Stimulated activated CD8-positive, alpha-beta memory T cell treated with anti-CD3 and anti-CD28 coated beads, Interleukin-12 subunit alpha, Interleukin-12 subunit beta, amount 100 ng/mL, for 24 hours (primary cell): ENCODE results near the gene CUZD1.
A peak's percentile ranks its signal among the peaks of the same experiment; 100 is the strongest.
"Not testable (repeated sequence)": the region's sequence is repeated elsewhere in the genome, so short reads cannot be mapped to it uniquely, and the experiment has no call there.

Experiments used
- DNase-seq: peaks from one replicate; pipeline ENCODE4 v3.0.0-alpha.2; 2020; ENCODE audit errors: extremely low read depth

The CUZD1 gene, protein sequence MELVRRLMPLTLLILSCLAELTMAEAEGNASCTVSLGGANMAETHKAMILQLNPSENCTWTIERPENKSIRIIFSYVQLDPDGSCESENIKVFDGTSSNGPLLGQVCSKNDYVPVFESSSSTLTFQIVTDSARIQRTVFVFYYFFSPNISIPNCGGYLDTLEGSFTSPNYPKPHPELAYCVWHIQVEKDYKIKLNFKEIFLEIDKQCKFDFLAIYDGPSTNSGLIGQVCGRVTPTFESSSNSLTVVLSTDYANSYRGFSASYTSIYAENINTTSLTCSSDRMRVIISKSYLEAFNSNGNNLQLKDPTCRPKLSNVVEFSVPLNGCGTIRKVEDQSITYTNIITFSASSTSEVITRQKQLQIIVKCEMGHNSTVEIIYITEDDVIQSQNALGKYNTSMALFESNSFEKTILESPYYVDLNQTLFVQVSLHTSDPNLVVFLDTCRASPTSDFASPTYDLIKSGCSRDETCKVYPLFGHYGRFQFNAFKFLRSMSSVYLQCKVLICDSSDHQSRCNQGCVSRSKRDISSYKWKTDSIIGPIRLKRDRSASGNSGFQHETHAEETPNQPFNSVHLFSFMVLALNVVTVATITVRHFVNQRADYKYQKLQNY

DNA sequence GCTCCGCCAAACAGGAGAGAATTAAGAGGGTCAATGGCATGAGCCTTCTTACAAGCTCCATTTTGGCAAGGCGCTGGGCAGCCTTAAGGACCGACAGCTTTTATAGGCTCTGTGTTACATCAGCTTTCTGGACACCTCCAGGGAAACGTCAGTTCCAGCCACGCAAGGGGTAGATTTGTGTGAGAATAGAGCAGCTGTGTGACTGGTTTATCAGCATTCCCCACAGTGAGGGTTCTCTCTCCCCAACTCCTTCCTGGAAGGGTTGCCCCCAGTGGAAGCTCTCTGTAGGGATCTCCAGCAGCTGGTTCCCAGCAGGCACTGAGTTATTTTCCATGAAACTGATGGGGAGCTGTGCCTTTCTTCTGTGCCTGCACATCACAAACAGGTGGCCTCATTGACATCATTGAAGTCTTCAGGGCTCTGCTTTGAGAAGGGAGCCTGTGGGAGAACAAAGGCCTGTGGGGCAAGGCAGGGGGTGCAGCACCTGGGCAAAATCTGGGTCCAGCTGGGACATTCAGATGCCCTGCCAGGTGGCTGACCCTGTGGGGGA is at the start of gene CUZD1:
Gene CUZD1 (minus strand): TSS at position 75 of the 550 bp plus-strand sequence. CDS start 14 bp downstream, at position 61.
- DNase-seq = no peak

DNA sequence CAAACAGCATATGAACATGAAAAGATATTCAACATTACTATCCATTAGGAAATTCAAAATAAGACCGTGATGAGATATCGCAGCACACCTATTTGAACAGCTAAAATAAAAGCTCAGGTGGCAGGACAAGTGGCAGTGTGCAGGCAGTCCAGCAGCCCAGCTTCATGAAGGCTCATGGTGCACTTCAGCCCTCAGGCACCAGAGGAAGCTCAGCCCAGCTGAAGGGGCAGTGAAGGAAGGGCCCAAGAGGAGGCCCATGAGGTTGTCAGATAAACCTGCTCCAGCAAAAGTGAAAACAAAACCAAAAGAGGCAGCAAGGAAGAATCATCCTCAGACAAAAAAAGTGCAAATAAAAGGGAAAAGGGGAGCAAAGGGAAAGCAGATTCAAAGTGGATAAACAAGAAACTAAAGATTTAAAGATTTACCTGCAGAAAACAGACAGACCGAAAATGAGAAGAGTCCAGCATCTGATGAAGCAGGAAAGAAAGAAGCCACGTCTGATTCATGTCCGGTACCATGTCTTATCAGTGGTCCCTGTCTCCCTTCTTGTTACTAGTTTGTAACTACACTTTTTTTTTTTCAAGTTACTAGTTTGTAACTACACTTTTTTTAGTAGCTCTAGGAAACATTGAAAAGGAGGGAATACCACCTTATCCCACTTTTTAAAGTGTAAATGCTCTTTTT is 48.7 kb upstream of the CUZD1 start:
- DNase-seq = no peak

DNA sequence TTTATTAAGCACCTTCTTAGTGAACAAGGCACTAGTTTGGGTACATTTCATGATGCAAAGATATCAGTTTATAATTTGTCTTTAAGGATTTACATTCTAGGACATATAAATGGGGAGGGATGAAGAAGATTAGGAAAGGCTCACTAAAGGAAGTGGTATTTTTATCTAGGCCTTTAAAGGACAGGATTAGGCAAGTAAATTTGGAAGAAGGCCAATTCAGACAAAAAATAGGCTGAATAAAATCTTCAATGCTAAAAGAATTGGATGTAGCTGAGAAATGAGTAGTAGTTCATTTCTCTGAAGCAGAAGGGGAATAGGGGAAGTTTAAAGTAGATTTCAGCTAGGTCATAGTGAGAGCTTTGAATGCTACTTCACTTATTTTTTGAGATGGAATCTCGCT is 38.5 kb upstream of the CUZD1 start:
- DNase-seq = no peak

DNA sequence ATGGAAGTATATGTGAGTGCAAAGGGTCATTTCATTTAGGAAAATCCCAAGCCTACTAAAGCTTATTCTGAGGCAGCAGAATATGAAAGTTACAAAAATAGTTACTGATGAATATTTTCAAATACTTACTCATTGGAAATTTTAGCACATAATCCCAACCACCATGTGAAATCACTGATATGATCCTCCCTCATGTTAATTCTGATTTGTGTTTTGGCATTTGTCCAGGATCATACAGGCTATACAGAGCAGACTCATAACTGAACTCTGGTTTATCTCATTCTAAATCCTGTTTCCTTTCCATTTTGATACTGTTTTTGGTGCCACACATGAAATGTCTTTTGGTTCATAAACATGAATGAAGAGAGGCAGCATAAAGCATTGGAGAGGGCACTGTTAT is 37.1 kb upstream of the CUZD1 start:
- DNase-seq = no peak

DNA sequence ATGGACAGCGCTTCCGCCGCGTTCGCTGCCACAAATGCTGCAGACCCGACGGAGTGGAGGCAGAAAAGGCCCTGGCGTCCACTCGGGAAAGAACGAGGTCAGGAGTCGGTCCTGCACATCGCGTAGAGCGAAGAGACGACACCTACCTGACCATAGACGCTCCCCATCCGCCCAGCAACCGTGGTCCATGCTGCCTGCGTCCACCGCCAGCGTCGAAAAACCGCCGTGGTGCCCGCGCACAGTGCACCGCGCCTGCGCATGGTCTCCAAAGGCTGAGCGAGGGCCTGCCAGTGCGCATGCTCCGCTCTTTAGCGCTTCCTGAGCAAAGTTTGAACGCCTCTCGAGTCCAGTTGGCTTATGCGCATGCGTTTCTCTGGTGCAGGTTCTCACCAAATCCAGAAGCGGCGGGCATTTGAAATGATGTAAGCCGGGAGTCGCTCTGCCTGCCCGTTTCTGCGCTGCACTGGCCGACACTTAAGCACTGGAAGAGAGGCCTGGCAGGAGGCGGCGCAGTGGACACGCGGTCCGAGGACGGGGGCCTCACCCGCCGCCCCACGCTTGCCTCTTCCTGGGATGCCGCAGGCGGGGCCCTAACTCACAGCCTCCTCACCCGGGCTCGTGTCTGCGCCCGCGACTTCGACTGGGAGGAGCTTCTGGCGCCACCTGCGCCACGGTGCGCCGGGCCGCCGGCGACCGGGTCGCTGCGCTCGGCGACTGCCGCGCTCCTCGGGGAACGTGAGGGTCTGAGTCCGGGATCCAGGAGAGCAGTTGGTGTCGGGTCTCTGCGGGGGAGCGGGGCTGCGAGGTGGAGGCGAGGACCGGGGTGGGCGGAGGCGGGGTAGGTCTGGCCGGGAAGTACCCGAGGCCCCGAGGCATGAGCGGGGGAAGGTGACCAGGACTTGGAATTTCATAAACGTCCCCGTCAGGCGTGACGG is 33.9 kb upstream of the CUZD1 start, which contains the start of gene FAM24B:
Gene FAM24B (minus strand): TSS at position 243 of the 935 bp plus-strand sequence. CDS start 29,066 bp downstream, outside the sequence.
- DNase-seq = peak; percentile 90

DNA sequence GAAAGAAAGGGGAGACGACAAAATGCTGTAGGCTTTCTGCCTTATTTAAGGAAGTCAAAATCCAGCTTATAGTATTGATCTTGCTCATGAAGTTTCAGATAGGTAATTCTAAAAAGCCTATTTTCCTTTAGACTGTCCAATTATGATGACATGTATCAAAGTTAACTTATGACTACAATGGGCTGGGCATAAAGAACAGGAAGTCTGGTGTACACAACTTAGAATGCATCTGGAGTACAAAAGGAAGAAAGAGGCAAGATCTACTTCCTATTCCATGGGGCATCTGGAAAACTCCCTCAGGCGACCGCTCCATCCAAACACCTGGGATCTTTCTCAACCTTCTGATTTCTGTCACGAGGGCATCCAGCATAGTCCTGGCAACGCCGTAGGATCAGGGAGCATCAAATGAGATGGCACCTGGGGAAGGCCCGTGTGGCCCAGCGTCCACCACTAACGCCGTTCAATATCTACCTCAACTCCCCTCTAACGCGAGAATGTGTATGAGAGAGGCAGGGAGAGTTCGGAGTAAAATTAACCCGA is 33.2 kb upstream of the CUZD1 start:
- no peak for DNase-seq

GRCh38 chr10:122877264-122877663 is 31.6 kb upstream of the CUZD1 start:
- no peak for DNase-seq

DNA sequence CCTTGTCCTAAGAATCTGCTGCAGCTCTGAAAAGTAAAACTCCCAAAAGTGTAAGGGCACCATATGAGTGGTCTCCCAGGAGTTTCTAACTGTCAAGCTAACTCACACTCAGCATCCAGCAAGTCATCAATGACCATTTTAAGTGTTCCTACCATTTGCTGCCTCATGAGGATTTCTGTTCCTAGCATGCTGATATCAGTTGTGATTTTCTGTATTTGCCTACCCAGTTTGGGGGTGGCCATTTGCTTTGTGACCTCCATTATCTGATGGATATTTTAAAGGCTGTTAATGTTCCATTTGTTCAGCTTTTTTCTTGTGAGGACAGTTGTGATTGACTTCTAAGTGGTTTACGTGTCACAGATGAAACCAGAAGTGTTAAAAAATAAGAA is 30.8 kb upstream of the CUZD1 start:
- DNase-seq = no peak

- DNase-seq = no peak
Observed at GRCh38 chr10:122875843-122876466, 30.3 kb upstream of the CUZD1 start.

- not testable (repeated sequence) for DNase-seq
Observed at GRCh38 chr10:122871947-122872346, 26.3 kb upstream of the CUZD1 start.

GRCh38 chr10:122868768-122869167 is 23.1 kb upstream of the CUZD1 start:
- not testable (repeated sequence) for DNase-seq

DNA sequence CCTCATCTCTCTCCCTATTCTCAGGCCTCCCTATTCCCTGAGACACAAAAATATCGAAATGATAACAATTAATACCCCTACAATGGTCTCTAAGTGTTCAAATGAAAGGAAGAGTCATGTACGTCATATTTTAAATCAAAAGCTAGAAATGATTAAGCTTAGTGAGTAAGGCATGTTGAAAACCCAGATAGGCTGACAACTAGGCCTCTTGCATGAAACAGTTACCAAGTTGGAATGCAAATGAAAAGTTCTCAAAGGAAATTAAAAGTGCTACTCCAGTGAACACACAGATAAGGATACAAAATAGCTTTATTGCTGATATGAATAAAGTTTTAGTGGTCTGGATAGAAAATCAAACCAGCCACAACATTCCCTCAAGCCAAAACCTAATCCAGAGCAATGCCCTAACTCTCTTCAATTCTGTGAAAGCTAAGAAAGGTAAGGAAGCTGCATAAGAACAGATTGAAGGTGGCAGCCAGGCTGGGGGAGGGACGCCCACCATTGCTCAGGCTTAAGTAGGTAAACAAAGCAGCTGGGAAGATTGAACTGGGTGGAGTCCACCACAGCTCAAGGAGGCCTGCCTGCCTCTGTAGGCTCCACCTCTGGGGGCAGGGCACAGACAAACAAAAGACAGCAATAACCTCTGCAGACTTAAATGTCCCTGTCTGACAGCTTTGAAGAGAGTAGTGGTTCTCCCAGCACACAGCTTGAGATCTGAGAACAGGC is 21.3 kb upstream of the CUZD1 start:
- not testable (repeated sequence) for DNase-seq

DNA sequence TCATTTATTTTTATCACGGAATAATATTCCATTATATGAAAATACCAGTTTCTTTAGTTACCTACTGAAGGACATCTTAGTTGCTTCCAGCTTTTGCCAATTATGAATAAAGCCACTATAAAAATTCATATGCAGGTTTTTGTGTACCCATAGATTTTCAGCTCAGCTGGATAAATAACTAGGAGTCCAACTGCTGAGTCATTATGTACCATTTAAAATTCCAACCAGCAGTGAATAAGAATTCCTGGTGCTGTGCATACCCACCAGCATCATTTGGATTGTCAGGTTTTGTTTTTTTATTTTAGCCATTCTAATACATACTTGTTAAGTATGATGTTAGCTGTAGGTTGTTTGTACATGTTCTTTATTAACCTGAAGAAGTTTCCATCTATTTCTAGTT is 19.2 kb upstream of the CUZD1 start:
- no peak for DNase-seq

GRCh38 chr10:122864194-122864592 is 18.5 kb upstream of the CUZD1 start:
- no peak for DNase-seq

GRCh38 chr10:122863216-122864193 is 17.8 kb upstream of the CUZD1 start:
- DNase-seq = no peak

GRCh38 chr10:122861711-122862161 is 16.1 kb upstream of the CUZD1 start:
- DNase-seq = no peak

- no peak for DNase-seq
Observed at GRCh38 chr10:122859527-122859926, 13.9 kb upstream of the CUZD1 start.

DNA sequence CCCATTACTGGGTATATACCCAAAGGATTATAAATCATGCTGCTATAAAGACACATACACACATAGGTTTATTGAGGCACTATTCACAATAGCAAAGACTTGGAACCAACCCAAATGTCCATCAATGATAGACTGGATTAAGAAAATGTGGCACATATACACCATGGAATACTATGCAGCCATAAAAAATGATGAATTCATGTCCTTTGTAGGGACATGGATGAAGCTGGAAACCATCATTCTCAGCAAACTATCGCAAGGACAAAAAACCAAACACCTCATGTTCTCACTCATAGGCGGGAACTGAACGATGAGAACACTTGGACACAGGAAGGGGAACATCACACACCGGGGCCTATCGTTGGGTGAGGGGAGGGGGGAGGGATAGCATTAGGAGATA is 12.4 kb upstream of the CUZD1 start:
- DNase-seq = not testable (repeated sequence)
